ENCODE data around the gene GUSB.

Gene GUSB

GRCh38 chr7:65983965-65984658 is 2.1 kb upstream of the GUSB start:
- FAIRE-seq: peak; percentile 55
- no peak for TF ChIP-seq POLR2A (IDR thresholded peaks at IDR 0.05; ENCODE audit: low read depth, low read length)
- DNase-seq (ENCODE audit: insufficient read length, low spot score): peak; percentile 77

- FAIRE-seq: no peak
- no peak for DNase-seq (ENCODE audit: insufficient read length, low spot score)
- TF ChIP-seq POLR2A (IDR thresholded peaks at IDR 0.05; ENCODE audit: low read depth, low read length): no peak
Observed at GRCh38 chr7:65980478-65981250, 1.3 kb downstream of the GUSB start.

- no peak for FAIRE-seq
Observed at GRCh38 chr7:65979583-65980477, 2.2 kb downstream of the GUSB start.

DNA sequence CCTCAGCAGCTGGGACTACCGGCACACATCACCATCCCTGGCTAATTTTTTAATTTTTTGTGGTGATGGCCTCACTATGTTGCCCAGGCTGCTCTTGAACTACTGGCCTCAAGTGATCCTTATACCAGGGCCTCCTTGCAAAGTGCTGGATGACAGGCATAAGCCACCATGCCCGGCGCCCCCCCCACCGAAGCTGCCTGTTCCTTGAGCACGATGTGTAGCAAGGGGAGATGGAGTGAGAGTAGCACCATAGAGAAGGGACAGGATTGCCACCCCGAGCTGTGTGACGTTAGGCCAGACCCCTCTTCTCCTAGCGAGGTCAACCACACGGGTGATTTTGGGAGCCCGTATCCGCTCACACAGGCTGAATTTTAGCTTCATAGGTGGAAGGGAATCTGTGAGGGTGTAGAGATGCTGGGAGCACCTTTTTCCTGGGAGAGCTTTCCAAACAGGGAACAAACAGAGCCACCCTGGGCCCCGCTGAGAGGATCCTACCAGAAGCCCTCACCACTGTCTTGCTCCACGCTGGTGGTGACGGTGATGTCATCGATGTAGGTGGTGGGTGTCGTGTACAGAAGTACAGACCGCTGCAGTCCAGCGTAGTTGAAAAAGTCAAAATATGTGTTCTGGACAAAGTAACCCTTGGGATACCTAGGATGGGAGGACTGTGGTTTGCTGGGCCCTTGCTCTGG is 3.0 kb downstream of the GUSB start:
- no peak for TF ChIP-seq POLR2A (IDR thresholded peaks at IDR 0.05; ENCODE audit: low read depth, low read length)
- no peak for DNase-seq (ENCODE audit: insufficient read length, low spot score)
- no peak for FAIRE-seq

More at GRCh38 chr7:65979583-65980477, 2.2 kb downstream of the GUSB start:
- TF ChIP-seq POLR2A (IDR thresholded peaks at IDR 0.05; ENCODE audit: low read depth, low read length): no peak
- no peak for DNase-seq (ENCODE audit: insufficient read length, low spot score)

GRCh38 chr7:65976659-65977196 is 5.3 kb downstream of the GUSB start:
- no peak for DNase-seq (ENCODE audit: insufficient read length, low spot score)
- no peak for FAIRE-seq

DNA sequence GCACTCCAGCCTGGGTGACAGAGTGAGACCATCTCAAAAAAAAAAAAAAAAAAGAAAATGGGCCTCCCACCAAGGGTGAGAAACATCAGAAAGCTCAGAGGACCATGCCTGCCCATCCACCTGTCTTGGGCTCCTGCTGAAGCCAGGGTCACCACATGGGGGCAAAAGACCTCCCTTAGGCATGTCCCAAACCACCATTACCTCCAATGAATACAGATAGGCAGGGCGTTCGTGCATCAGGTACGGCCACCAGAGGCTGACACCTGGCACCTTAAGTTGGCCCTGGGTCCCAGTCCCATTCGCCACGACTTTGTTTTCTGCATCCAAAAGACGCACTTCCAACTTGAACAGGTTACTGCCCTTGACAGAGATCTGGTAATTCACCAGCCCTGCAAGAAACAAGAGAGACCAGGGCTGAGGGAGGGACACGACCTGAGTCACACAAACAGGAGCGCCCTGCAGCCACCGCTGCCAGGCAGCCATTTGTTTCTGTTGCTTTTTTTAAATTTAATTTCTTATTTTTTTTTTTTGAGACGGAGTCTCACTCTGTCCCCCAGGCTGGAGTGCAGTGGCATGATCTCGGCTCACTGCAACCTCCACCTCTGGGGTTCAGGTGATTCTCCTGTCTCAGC is 6.1 kb downstream of the GUSB start:
- no peak for TF ChIP-seq POLR2A (IDR thresholded peaks at IDR 0.05; ENCODE audit: low read depth, low read length)
- DNase-seq (ENCODE audit: insufficient read length, low spot score): no peak
- no peak for FAIRE-seq

More at GRCh38 chr7:65976659-65977196, 5.3 kb downstream of the GUSB start:
- TF ChIP-seq POLR2A (IDR thresholded peaks at IDR 0.05; ENCODE audit: low read depth, low read length): no peak

GRCh38 chr7:65974876-65975275 is 7.1 kb downstream of the GUSB start:
- no peak for TF ChIP-seq POLR2A (IDR thresholded peaks at IDR 0.05; ENCODE audit: low read depth, low read length)
- DNase-seq (ENCODE audit: insufficient read length, low spot score): no peak
- no peak for FAIRE-seq

- no peak for FAIRE-seq
- DNase-seq (ENCODE audit: insufficient read length, low spot score): no peak
- TF ChIP-seq POLR2A (IDR thresholded peaks at IDR 0.05; ENCODE audit: low read depth, low read length): no peak
Observed at GRCh38 chr7:65974191-65974801, 7.7 kb downstream of the GUSB start.

DNA sequence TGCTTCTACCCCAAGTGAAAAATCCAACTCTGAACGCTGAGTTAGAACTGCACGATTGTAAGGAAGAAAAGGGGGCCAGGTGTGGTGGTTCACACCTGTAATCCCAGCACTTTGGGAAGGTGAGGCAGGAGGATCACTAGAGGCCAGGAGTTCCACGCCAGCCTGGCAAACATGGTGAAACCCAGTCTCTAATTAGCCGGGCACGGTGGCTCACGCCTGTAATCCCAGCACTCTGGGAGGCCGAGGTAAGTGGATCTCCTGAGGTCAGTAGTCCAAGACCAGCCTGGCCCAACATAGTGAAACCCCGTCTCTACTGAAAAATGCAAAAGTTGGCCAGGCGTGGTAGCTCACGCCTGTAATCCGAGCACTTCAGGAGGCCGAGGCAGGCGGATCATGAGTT is 9.0 kb downstream of the GUSB start:
- no peak for TF ChIP-seq POLR2A (IDR thresholded peaks at IDR 0.05; ENCODE audit: low read depth, low read length)
- DNase-seq (ENCODE audit: insufficient read length, low spot score) (no peak), FAIRE-seq (no peak)

DNA sequence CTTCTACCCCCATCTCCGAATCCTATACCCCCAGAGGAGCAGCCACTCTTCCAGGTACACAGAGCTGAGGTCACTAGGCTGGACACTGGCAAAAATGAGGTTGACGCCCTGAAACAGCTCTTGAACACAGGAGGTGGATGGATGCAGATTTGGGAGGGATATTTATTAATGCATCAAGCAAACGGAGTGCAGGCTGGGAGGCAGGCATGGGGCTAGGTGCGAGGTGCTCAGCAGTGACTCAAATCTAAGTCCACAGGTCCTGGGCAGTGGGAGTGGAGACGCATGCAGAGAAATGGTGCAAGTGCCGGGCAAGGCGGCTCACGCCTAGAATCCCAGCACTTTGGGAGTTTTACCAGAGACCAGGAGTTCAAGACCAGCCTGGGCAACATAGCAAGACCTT is 11.0 kb downstream of the GUSB start:
- no peak for TF ChIP-seq POLR2A (IDR thresholded peaks at IDR 0.05; ENCODE audit: low read depth, low read length)
- DNase-seq (ENCODE audit: insufficient read length, low spot score) (no peak), FAIRE-seq (no peak)

DNA sequence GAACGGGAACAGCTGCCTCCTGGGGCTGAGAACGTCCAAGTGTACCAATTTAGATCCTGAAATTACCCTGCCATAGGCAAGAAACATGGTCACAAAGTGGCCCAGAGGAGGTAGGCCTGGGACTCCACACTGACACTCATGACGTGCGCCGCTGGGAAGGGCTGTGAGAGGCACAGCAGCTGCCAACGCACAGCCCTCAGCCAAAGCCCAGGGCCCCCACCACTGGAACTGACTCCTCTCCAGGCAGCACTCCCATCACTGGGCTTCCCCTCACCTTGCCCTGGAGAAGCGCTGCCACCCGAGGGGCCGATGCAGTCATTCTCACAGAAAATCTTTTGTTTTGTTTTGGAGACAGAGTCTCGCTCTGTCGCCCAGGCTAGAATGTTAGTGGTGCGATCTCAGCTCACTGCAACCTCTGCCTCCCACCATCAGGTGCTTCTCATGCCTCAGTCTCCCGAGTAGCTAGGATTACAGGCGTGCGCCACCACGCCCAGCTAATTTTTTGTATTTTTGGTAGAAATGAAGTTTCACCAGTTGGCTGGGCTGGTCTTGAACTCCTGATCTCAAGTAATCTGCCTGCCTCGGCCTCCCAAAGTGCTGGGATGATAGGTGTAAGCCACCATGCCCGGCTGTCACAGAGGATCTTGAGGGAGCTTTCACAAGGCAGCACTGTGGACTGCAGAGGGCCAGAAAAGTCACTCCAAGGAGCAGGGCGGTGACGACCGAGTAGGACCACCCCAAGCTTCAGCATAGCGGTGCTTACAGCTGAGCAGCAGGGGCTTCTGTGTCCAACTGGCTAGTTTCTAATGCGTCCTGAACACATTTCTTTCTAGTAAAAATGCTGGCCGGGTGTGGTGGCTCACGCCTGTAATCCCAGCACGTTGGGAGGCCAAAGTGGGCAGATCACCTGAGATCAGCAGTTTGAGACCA is 13.5 kb downstream of the GUSB start:
- DNase-seq (ENCODE audit: insufficient read length, low spot score) (no peak), FAIRE-seq (no peak)
- TF ChIP-seq POLR2A (IDR thresholded peaks at IDR 0.05; ENCODE audit: low read depth, low read length): no peak
